Measurements from ENCODE around the gene ZNF592. TPM values are rescaled to one million over a fixed set of nuclear protein-coding genes. Genes with fewer than 3 reads are reported as not detected.

ZNF592 gene
- total RNA-seq, 1 experiment from 2014 or later = 34.6 TPM

DNA sequence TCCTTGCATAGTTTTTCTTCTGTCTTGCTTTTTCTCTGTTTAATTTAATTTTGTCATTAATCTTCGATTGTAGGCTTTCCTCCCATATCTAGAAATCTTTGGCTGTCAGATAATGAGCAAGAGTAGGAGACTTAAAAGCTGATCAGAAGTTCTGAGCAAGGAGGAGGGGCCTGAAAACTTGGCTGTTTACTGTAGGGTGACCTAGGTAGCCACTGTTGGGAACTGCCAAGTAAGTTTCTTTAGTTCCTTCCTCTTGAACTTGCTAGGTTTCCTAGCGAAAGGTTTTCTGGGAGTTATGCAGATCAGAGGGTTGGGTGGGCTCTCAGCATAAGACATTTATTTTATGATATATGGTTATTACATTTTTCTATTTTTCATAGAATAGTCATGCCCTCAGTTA lies 83.2 kb downstream of the ZNF592 start:
- Histone ChIP-seq H3K56ac (ENCODE audit: insufficient read length, low read depth, low read length) (no peak overlapping the region), H4K8ac (replicated peaks; ENCODE audit: insufficient read length, low read depth, low read length) (no peak overlapping the region), H4K5ac (ENCODE audit: insufficient read length, low read depth, low read length) (no peak overlapping the region), H3K23ac (ENCODE audit: insufficient read length, low read depth, low read length) (no peak overlapping the region), H2BK12ac (ENCODE audit: insufficient read length, low read depth, low read length) (no peak overlapping the region), H3K4me2 (ENCODE audit: insufficient read depth, insufficient read length, low read length) (no peak overlapping the region), H3K23me2 (ENCODE audit: insufficient read length, low read depth, low read length, poor library complexity, severe bottlenecking) (no peaks in the 10 kb centered on the region), H2AK5ac (ENCODE audit: insufficient read length, low read length) (no peak overlapping the region), H3K27me3 (ENCODE audit: insufficient read depth, low read length) (no peaks in the 10 kb centered on the region), H3K14ac (ENCODE audit: insufficient read depth, low read length) (no peak overlapping the region), H2BK120ac (ENCODE audit: low read depth, low read length, poor library complexity, severe bottlenecking) (no peak overlapping the region), H4K20me1 (ENCODE audit: control insufficient read depth, insufficient read depth, insufficient read length) (no peaks in the 10 kb centered on the region), H2BK15ac (ENCODE audit: low read depth, low read length) (no peak overlapping the region), H3K9me3 (ENCODE audit: control insufficient read depth, low read depth, low read length) (no peaks in the 10 kb centered on the region), H2AFZ (ENCODE audit: low read length) (no peak overlapping the region), H4K91ac (ENCODE audit: insufficient read length, low read depth, low read length) (no peak overlapping the region), H3K18ac (ENCODE audit: insufficient read length, low read depth, low read length) (no peak overlapping the region), H2BK5ac (ENCODE audit: insufficient read length, low read length) (no peak overlapping the region), H3K79me1 (ENCODE audit: insufficient read depth, low read depth, low read length, poor library complexity, severe bottlenecking) (no peaks in the 10 kb centered on the region), H3K27ac (ENCODE audit: insufficient read length, low read depth, low read length) (no peak overlapping the region), H3K79me2 (ENCODE audit: insufficient read depth, low read length) (no peaks in the 10 kb centered on the region), H3T11ph (ENCODE audit: low read length) (no peak overlapping the region), H2BK20ac (ENCODE audit: low read depth, low read length, poor library complexity, severe bottlenecking) (no peak overlapping the region), H3K4me1 (ENCODE audit: insufficient read depth, low read length) (no peaks in the 10 kb centered on the region), H3K4ac (ENCODE audit: low read depth, low read length) (no peak overlapping the region), H3K9ac (ENCODE audit: extremely low read depth, insufficient read length, low read length) (no peak overlapping the region)
- no peak overlapping the region for H3K4me3 Mint-ChIP-seq
- DNase-seq = no peak
- H3K36me3 Mint-ChIP-seq (ENCODE audit: insufficient read depth in 1 of 3, low read depth in 3 of 3) = peaks cover 0 to 33% (median 5%) of the 10 kb centered on the region in 3 experiments; a peak in 4 of 7 replicates
- H3K4me1 Mint-ChIP-seq = peaks cover 7 to 8% of the 10 kb centered on the region in 2 experiments
- H3K27me3 Mint-ChIP-seq (ENCODE audit: low read depth) = no peaks in the 10 kb centered on the region
- no peak overlapping the region for H3K27ac Mint-ChIP-seq
- H3K9me3 Mint-ChIP-seq = no peaks in the 10 kb centered on the region
- TF ChIP-seq, protein P1, sequence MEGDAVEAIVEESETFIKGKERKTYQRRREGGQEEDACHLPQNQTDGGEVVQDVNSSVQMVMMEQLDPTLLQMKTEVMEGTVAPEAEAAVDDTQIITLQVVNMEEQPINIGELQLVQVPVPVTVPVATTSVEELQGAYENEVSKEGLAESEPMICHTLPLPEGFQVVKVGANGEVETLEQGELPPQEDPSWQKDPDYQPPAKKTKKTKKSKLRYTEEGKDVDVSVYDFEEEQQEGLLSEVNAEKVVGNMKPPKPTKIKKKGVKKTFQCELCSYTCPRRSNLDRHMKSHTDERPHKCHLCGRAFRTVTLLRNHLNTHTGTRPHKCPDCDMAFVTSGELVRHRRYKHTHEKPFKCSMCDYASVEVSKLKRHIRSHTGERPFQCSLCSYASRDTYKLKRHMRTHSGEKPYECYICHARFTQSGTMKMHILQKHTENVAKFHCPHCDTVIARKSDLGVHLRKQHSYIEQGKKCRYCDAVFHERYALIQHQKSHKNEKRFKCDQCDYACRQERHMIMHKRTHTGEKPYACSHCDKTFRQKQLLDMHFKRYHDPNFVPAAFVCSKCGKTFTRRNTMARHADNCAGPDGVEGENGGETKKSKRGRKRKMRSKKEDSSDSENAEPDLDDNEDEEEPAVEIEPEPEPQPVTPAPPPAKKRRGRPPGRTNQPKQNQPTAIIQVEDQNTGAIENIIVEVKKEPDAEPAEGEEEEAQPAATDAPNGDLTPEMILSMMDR (conservative IDR thresholded peaks at IDR 0.05) = no peak
- no CpG with 5 or more reads among the region's 2 CpGs for WGBS (ENCODE audit: extremely low coverage, insufficient read length, low lambda C conversion rate)

All from H9 (cell line).